Right atrium auricular region (tissue), 2 donors: ENCODE data around the gene PALLD. TPM values are rescaled to one million over a fixed set of nuclear protein-coding genes. Genes with fewer than 3 reads are reported as not detected.
A peak's percentile ranks its signal among the peaks of the same experiment; 100 is the strongest.

ENCODE experiments used
- DNase-seq: peaks from one replicate; pipeline ENCODE4 v3.0.0-alpha.2; 2019; ENCODE audit warnings: low spot score
- H3K27ac ChIP-seq, 2 donors: fragments of 200-600 bp; sonication (generic); 1 replicate in 1 of 2; 2 replicates in 1 of 2; pipeline ENCODE4 v1.5.1; 2016 to 2019
- H3K27me3 ChIP-seq, 2 donors: fragments of 200-600 bp; sonication (generic); one replicate each; pipeline versions ENCODE4 v1.5.1 to v1.6.0; 2017 to 2019
- H3K36me3 ChIP-seq: fragments of 200-600 bp; sonication (generic); one replicate; pipeline ENCODE4 v1.5.1; 2016
- H3K4me1 ChIP-seq, 2 donors: fragments of 200-600 bp; sonication (generic); one replicate each; pipeline versions ENCODE4 v1.5.1 to v1.6.0; 2017 to 2019
- H3K4me3 ChIP-seq, 2 donors: fragments of 200-600 bp; sonication (generic); 1 replicate in 1 of 2; 2 replicates in 1 of 2; pipeline ENCODE4 v1.5.1; 2017 to 2019; ENCODE audit warnings: mild to moderate bottlenecking in 1 of 2, moderate library complexity in 1 of 2
- H3K9me3 ChIP-seq, 2 donors: fragments of 200-600 bp; sonication (generic); one replicate each; pipeline ENCODE4 v1.5.1; 2019
- CTCF ChIP-seq, 2 donors: fragments of 200-600 bp; sonication (generic); IDR thresholded peaks; one replicate each; pipeline ENCODE4 v1.5.1; 2019; ENCODE audit warnings: antibody characterized with exemption in 2 of 2
- total RNA-seq, 2 donors: library from RNA; depleted of rRNA; stranded (reverse); fragments of >200 nt; gene quantifications; one replicate each; pipeline ENCODE4 v1.1.0, GENCODE V29; 2016

The PALLD gene
- total RNA-seq, 2 donors from 2014 or later = 764 to 782 TPM

- Histone ChIP-seq H3K9me3 (no peaks in the 10 kb centered on the region), H3K4me3 (no peak overlapping the region), H3K27me3 (no peaks in the 10 kb centered on the region), H3K27ac (peak overlapping the region in 1 of 2 donors; percentile 9), H3K36me3 (no peaks in the 10 kb centered on the region), H3K4me1 (peaks cover 0 to 7% of the 10 kb centered on the region in 2 donors)
- DNase-seq = no peak
- no peak for TF ChIP-seq CTCF (IDR thresholded peaks at IDR 0.05)
Measured at GRCh38 chr4:168759959-168760527, 263.2 kb downstream of the PALLD start.

GRCh38 chr4:168761066-168761465, 264.2 kb downstream of the PALLD start:
- no peak for TF ChIP-seq CTCF (IDR thresholded peaks at IDR 0.05)
- no peaks in the 10 kb centered on the region for H3K27me3 ChIP-seq
- no peaks in the 10 kb centered on the region for H3K36me3 ChIP-seq
- no peak for DNase-seq
- no peak overlapping the region for H3K4me3 ChIP-seq
- no peaks in the 10 kb centered on the region for H3K9me3 ChIP-seq
- H3K27ac ChIP-seq = no peak overlapping the region
- H3K4me1 ChIP-seq = peaks cover 0 to 17% of the 10 kb centered on the region in 2 donors

GRCh38 chr4:168765322-168765721, 268.5 kb downstream of the PALLD start:
- TF ChIP-seq CTCF (IDR thresholded peaks at IDR 0.05) = no peak
- Histone ChIP-seq H3K27me3 (no peaks in the 10 kb centered on the region), H3K4me1 (peaks cover 0 to 43% of the 10 kb centered on the region in 2 donors), H3K9me3 (no peaks in the 10 kb centered on the region), H3K4me3 (no peak overlapping the region), H3K27ac (peak overlapping the region; percentile 78), H3K36me3 (no peaks in the 10 kb centered on the region)
- no peak for DNase-seq

- no peak for TF ChIP-seq CTCF (IDR thresholded peaks at IDR 0.05)
- Histone ChIP-seq H3K9me3 (no peaks in the 10 kb centered on the region), H3K27me3 (no peaks in the 10 kb centered on the region), H3K36me3 (no peaks in the 10 kb centered on the region), H3K4me1 (peaks cover 0 to 47% of the 10 kb centered on the region in 2 donors), H3K27ac (peak overlapping the region; percentile 78), H3K4me3 (no peak overlapping the region)
- peak; percentile 76 for DNase-seq
Measured at GRCh38 chr4:168765726-168766125, 268.9 kb downstream of the PALLD start.

- Histone ChIP-seq H3K27ac (peak overlapping the region; percentile 78), H3K4me1 (peaks cover 0 to 47% of the 10 kb centered on the region in 2 donors), H3K36me3 (no peaks in the 10 kb centered on the region), H3K4me3 (no peak overlapping the region), H3K9me3 (no peaks in the 10 kb centered on the region), H3K27me3 (no peaks in the 10 kb centered on the region)
- TF ChIP-seq CTCF (IDR thresholded peaks at IDR 0.05) = no peak
- DNase-seq = no peak
Measured at GRCh38 chr4:168766604-168767316, 269.9 kb downstream of the PALLD start.
